Prostate gland (tissue), 2 donors: ENCODE measurements around the gene EFHD1.

Source experiments
- CTCF ChIP-seq, 4 experiments: fragments of 200-600 bp in 2 of 4; fragments of 450-650 bp in 2 of 4; sonication (generic) in 2 of 4; IDR thresholded peaks; 1 replicate in 3 of 4; 2 replicates in 1 of 4; pipeline ENCODE4 v1.5.1; 2016 to 2019; ENCODE audit warnings: antibody characterized with exemption in 4 of 4, mild to moderate bottlenecking in 2 of 4, moderate library complexity in 2 of 4
- POLR2A ChIP-seq: fragments of 450-650 bp; IDR thresholded peaks from one replicate; pipeline ENCODE4 v1.6.1; 2016; ENCODE audit warnings: antibody characterized with exemption, mild to moderate bottlenecking
- POLR2AphosphoS5 ChIP-seq: sonication (generic); formaldehyde crosslinking; IDR thresholded peaks from one replicate; pipeline ENCODE4 v1.6.1; 2017; ENCODE audit warnings: antibody characterized with exemption

GRCh38 chr2:232609607-232610006 is 23.8 kb upstream of the EFHD1 start:
- TF ChIP-seq CTCF (IDR thresholded peaks at IDR 0.05) (no peak), POLR2A (no peak), POLR2AphosphoS5 (no peak)
